Transverse colon (tissue), 4 donors: Measurements from ENCODE around the gene LRP10.

Experiments used
- EP300 ChIP-seq: sonication (generic); formaldehyde crosslinking; IDR thresholded peaks from one replicate; pipeline ENCODE4 v1.6.1; 2017; ENCODE audit warnings: antibody characterized with exemption, low read depth
- POLR2A ChIP-seq: fragments of 450-650 bp; IDR thresholded peaks from one replicate; pipeline ENCODE4 v1.6.1; 2016; ENCODE audit warnings: antibody characterized with exemption, mild to moderate bottlenecking, moderate library complexity
- POLR2AphosphoS5 ChIP-seq, 3 donors: sonication (generic); formaldehyde crosslinking; IDR thresholded peaks; one replicate each; pipeline ENCODE4 v1.6.1; 2016; ENCODE audit warnings: antibody characterized with exemption in 3 of 3
- TF ChIP-seq, protein P1 (sequence below), 5 experiments: fragments of 200-600 bp in 3 of 5; fragments of 450-650 bp in 2 of 5; sonication (generic) in 3 of 5; IDR thresholded peaks; 1 replicate in 2 of 5; 2 replicates in 3 of 5; pipeline ENCODE4 v1.5.1; 2016 to 2017; ENCODE audit warnings: antibody characterized with exemption in 5 of 5, inconsistent platforms in 3 of 5, mild to moderate bottlenecking in 2 of 5, moderate library complexity in 1 of 5

- TF ChIP-seq, protein P1, sequence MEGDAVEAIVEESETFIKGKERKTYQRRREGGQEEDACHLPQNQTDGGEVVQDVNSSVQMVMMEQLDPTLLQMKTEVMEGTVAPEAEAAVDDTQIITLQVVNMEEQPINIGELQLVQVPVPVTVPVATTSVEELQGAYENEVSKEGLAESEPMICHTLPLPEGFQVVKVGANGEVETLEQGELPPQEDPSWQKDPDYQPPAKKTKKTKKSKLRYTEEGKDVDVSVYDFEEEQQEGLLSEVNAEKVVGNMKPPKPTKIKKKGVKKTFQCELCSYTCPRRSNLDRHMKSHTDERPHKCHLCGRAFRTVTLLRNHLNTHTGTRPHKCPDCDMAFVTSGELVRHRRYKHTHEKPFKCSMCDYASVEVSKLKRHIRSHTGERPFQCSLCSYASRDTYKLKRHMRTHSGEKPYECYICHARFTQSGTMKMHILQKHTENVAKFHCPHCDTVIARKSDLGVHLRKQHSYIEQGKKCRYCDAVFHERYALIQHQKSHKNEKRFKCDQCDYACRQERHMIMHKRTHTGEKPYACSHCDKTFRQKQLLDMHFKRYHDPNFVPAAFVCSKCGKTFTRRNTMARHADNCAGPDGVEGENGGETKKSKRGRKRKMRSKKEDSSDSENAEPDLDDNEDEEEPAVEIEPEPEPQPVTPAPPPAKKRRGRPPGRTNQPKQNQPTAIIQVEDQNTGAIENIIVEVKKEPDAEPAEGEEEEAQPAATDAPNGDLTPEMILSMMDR (IDR thresholded peaks at IDR 0.05): no peak
- TF ChIP-seq POLR2AphosphoS5 (IDR thresholded peaks at IDR 0.05) (no peak), EP300 (no peak), POLR2A (no peak)
Observed at GRCh38 chr14:22838631-22839041, 32.9 kb upstream of the LRP10 start.
